ENCODE results near the gene ESRRB.
A peak's percentile ranks its signal among the peaks of the same experiment; 100 is the strongest.

Gene ESRRB

GRCh38 chr14:76351941-76352340 is 24.0 kb upstream of the ESRRB start:
- H3K4me3 ChIP-seq (ENCODE audit: control insufficient read depth, low read depth, low read length), result no peak overlapping the region
- TF ChIP-seq CTCF (IDR thresholded peaks at IDR 0.05; ENCODE audit: control insufficient read depth, insufficient read depth, low read depth, low read length, missing control alignments), result no peak
- no peak for DNase-seq (ENCODE audit: low read depth)

- TF ChIP-seq CTCF (IDR thresholded peaks at IDR 0.05; ENCODE audit: control insufficient read depth, insufficient read depth, low read depth, low read length, missing control alignments), result peak; percentile 73
- H3K4me3 ChIP-seq (ENCODE audit: control insufficient read depth, low read depth, low read length), result peak overlapping the region; percentile 32
- DNase-seq (ENCODE audit: low read depth), result no peak
Measured at GRCh38 chr14:76352639-76353281, 23.2 kb upstream of the ESRRB start.

- TF ChIP-seq CTCF (IDR thresholded peaks at IDR 0.05; ENCODE audit: control insufficient read depth, insufficient read depth, low read depth, low read length, missing control alignments), result no peak
- no peak overlapping the region for H3K4me3 ChIP-seq (ENCODE audit: control insufficient read depth, low read depth, low read length)
- no peak for DNase-seq (ENCODE audit: low read depth)
Measured at GRCh38 chr14:76354310-76354709, 21.6 kb upstream of the ESRRB start.

GRCh38 chr14:76355771-76356170 is 20.2 kb upstream of the ESRRB start:
- no peak overlapping the region for H3K4me3 ChIP-seq (ENCODE audit: control insufficient read depth, low read depth, low read length)
- TF ChIP-seq CTCF (IDR thresholded peaks at IDR 0.05; ENCODE audit: control insufficient read depth, insufficient read depth, low read depth, low read length, missing control alignments), result no peak
- no peak for DNase-seq (ENCODE audit: low read depth)

- no peak for DNase-seq (ENCODE audit: low read depth)
- H3K4me3 ChIP-seq (ENCODE audit: control insufficient read depth, low read depth, low read length), result no peak overlapping the region
- no peak for TF ChIP-seq CTCF (IDR thresholded peaks at IDR 0.05; ENCODE audit: control insufficient read depth, insufficient read depth, low read depth, low read length, missing control alignments)
Measured at GRCh38 chr14:76371066-76371465, 4.9 kb upstream of the ESRRB start.

- no peak for TF ChIP-seq CTCF (IDR thresholded peaks at IDR 0.05; ENCODE audit: control insufficient read depth, insufficient read depth, low read depth, low read length, missing control alignments)
- DNase-seq (ENCODE audit: low read depth), result no peak
- H3K4me3 ChIP-seq (ENCODE audit: control insufficient read depth, low read depth, low read length), result no peak overlapping the region
Measured at GRCh38 chr14:76373456-76373855, 2.5 kb upstream of the ESRRB start.
